Measurements from ENCODE around the gene AP4E1.
"Not testable (repeated sequence)": the region's sequence is repeated elsewhere in the genome, so short reads cannot be mapped to it uniquely, and the experiment has no call there.

AP4E1 gene

DNA sequence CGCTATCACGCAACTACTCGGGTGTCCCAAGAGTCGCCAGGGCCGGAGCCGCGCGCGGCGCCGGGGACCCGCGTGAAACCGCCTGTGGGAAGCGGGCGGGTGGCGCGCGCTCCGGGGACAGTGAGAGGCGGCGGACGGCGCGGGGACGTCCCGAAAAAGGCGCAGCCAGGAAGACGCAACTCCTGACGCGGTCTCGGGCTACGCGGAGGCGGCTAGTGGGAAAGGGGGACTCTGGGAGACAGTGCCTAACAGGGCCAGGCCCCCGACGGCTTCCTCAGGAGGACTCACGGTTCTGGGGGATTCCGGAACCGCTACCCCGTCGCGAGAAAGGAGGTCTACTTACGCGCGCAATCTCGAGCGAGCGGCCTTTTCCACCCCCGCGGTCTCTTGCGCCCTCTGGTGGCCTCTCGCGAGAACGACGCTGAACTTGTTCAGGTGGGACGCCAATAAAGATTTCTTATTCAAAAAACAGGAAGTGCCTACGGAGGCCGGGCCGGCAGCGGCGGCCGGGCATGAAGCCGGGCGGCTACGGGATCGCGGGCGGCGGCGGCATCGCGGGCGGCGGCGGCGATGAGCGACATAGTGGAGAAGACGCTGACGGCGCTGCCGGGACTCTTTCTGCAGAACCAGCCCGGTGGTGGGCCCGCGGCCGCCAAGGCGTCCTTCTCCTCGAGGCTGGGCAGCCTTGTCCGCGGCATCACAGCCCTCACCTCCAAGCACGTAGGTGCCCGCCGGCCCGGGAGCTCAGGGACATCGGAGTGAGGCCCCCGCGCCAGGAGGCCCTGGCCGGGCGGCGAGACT, at the start of gene AP4E1:
Gene AP4E1 (plus strand): TSS at position 475 of the 801 bp plus-strand sequence. CDS start 96 bp downstream, at position 571.
- in situ Hi-C loops (cut with MboI; ENCODE audit: low sequenced_read_pairs): no loop called here

DNA sequence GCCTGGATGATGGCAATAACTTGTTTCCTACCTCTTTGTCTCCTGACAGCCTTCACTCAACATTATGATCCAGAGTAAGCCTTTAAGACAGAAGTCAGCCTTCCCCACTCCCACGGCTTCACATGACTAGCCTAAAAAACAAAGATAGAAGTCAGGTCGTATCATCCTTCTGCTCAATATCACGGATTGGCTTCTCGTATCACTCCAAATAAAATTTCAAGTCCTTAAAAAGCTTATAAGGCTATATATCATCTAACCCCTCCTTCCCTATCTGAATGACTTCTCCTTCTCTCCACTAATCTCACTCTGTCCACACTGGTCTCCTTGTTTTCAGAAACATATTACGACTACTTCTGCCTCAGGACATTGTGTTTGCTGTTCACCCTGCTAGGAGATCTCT, 47.7 kb upstream of the AP4E1 start:
- in situ Hi-C loops (cut with MboI; ENCODE audit: low sequenced_read_pairs): no loop called here

DNA sequence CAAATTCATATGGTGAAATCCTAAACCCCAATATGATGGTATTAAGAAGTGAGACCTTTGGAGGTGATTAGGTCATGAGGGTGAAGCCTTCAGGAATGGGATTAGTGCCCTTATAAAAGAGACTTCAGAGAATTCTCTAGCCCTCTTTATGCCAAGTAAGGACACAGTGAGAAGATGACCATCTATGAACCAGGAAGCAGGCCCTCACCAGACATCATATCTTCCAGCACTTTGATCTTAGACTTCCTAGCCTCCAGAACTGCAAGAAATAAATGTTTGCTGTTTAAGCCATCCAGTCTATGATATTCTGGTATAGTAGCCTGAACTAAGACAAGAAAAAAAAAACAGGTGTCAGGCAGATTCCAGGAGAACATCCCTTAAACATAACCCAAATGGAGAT, 45.9 kb upstream of the AP4E1 start:
- in situ Hi-C loops (cut with MboI; ENCODE audit: low sequenced_read_pairs): no loop called here

DNA sequence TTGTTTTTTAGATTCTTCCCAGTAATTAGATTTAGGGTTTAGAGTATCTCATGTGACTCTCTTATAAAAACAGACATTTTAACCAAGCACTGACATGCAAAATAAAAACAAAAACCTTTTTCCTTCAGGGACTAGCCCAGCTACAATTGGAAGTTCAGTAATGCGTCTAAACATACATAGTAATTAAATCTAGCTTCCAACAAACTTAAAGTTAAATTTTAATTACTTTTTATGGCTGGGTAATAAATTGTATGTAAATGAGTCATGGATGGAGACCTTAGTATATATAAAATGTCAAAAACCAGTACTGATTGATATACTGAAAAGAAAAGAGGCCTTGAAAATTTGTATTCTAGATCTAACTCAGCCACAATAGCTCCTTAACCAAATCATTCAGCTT, 43.6 kb upstream of the AP4E1 start:
- in situ Hi-C loops (cut with MboI; ENCODE audit: low sequenced_read_pairs): no loop called here

DNA sequence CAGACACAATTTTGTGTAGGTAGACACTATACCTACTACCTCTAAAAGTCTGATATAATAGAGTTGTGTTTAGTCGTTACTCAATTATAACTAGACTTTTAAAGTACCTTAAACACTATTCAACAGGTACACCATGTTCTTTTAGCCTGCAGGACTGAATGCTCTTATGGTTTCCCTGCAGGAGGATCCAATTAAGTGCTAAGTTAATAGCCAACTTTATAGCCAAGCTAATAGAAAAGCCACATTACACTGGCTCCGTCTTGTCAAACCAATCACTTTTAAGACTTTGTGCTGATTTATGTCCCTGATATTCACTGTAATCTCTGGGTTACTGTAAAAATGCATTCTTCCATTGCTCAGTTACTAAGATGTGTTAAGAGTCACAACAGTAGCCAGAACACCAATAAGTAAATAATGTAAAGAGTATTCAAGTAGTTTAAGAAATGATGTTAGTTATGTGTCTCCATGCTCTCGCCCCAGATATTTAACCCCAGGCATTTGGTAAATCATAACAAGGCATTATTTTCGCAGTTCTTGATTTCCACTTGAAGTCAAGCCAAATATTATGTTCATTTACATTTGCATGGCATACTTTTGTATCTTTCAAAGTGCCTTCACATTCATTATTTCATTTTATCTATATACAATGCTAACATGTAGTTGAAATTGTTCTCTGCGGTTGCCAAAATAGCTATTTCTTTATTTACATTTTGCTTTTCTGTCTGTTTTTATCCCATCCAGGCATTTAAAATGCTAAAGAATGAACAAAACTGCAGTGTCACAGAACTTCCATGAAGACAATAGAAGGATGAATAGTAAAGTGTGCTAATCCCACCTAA, 42.7 kb upstream of the AP4E1 start:
- in situ Hi-C loops (cut with MboI; ENCODE audit: low sequenced_read_pairs): no loop called here

DNA sequence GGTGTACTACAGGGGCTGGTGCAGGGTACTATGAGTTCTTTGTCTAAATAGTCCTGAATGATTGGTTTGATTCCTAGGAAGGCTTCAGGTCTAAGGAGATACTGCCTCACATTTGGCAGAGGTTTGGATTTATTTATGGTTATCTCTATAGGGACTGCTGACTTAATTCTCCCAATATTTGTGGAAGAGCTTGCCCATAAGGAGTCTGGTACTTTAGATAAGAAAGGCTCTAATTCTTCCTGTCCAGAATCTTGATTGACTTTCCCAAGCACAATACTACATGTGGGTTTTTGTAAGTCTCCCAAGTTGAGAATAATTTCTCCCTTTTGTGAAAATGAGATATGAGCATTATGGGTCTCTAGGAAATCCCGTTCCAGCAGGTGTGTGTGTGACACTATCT, 36.7 kb upstream of the AP4E1 start:
- in situ Hi-C loops (cut with MboI; ENCODE audit: low sequenced_read_pairs): no loop called here

DNA sequence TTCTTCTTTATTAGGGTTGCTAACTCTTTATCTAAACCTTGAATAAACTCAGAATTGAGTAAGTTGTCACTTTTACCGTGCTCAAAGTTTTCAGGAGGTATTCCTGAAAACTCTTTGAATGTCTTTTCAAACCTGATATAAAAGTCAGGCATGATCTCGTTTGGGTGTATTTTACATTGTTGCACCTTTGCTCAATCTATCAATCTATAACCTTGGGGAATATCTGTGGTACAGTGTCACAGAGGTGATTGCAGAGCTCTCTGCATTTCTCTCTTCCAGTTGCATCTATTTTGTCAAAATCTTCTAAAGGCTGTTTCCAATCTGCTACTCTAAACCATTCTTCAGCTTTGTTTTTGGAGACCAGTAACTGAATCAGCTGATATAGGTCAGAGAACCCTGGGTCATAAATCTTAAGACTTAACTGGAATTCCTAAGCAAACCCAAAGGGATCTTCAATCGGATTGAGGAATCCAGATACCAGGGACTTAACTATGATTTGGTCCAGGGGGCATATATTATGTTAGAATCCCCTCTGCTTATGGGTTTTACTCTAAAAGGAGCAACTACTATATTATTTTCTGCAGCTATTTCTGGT, 35.6 kb upstream of the AP4E1 start:
- in situ Hi-C loops (cut with MboI; ENCODE audit: low sequenced_read_pairs): no loop called here

DNA sequence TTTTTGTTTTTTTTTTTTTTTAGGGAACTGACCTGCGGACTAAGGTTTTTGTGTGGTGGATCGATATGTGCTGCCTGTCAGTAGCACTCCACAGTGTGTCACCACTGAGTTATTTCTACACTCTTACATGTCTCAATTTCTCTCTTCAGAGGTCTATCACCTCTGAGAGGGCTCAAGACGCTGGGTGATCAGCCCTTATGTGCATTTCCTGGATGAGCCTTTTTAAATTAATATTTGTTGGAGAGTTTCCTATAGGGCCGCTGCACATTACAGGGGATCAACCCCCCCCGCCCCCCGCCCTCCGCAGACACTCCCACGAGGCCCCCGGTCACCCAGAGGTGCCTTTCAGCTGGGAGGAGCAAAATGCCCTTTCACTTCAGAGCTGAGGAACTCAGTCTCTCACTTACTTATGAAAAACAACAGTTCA, 34.5 kb upstream of the AP4E1 start:
- in situ Hi-C loops (cut with MboI; ENCODE audit: low sequenced_read_pairs): no loop called here

DNA sequence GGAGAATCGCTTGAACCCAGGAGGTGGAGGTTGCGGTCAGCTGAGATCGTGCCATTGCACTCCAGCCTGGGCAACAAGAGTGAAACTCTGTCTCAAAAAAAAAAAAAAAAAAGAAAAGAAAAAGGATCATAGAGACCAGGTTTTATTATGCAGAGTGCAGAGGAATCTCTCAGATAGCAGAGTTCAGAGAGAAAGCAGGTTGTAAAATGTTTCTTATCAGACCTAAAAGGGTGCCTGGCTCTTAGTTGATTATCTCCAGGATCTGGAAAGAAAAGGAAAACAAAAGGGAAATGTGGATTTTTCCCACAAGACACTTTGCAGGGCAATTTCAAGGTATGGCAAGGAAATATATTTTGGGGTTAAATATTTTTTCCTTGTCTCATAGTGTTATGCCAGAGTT, 33.2 kb upstream of the AP4E1 start:
- in situ Hi-C loops (cut with MboI; ENCODE audit: low sequenced_read_pairs): not testable (repeated sequence)

DNA sequence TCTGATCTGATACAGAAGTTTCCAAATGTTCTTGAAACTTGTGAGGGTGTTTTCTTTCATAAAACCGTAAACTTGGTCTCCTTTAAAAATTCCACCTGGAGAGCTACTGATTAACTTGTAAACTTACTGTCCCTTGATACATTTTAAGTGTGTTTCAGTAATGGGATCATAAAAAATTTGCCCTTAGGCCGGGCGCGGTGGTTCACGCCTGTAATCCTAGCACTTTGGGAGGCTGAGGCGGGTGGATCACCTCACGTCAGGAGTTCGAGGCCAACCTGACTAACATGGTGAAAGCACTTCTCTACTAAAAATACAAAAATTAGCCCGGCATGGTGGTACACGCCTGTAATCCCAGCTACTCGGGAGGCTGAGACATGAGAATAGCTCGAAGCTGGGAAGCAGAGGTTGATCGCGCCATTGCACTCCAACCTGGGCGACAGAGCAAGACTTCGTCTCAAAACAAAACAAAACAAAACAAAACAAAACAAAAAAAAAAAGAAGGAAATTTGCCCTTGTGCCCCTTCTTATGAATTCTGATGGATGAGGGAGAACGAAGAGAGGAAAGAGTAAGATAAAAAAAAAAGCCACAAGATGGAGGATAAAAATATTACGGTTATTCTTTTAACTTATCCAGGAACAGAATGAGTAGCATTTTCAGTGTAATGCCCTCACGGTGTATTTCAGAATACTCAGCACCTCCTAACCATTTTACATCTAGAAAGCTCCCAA, 32.1 kb upstream of the AP4E1 start:
- in situ Hi-C loops (cut with MboI; ENCODE audit: low sequenced_read_pairs): no loop called here

DNA sequence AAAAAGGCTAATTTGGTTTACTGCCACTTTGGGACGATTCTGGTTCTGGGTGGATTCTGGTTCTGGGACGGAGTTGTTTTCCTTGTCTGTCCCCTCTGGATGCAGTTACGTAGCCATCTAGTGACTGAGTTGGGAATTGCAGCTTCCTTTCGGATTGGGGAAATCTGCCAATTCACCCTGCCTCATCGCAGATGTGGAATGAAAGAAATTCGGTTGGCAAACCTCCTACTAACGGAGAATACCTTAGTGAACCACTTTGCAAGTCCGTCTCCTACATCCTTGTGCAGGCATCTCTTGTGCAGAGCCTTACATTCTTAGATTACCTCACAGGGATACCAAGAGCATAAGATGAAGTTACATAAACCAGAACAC, 31.5 kb upstream of the AP4E1 start:
- in situ Hi-C loops (cut with MboI; ENCODE audit: low sequenced_read_pairs): no loop called here

DNA sequence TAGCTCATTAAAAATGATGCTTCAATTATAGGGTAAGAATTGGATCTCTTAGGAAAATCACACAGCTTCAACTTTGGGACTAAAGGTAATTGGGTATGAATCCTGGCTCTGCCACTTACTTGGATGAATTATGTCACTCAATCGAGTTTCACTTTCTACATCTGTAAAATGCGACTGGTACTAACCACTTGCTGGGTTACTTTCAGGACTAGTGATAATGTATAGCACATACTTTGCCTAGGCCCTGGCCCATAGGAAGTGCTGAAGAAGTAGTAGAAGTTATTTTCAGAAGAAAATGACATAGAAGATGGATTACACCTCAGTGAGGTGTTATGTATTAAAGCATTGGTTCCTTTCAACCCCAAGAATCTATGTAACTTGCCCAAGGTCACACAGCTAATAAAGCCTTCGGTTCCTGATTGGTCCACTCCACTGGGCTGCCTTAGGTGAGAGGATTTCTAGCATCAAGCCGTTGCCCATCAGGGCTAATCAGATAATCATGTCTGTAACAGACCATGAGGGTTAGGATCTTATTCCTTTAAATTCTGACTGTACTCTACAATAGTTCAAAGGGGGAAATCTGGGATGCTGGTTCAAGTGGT, 29.4 kb upstream of the AP4E1 start:
- in situ Hi-C loops (cut with MboI; ENCODE audit: low sequenced_read_pairs): no loop called here

DNA sequence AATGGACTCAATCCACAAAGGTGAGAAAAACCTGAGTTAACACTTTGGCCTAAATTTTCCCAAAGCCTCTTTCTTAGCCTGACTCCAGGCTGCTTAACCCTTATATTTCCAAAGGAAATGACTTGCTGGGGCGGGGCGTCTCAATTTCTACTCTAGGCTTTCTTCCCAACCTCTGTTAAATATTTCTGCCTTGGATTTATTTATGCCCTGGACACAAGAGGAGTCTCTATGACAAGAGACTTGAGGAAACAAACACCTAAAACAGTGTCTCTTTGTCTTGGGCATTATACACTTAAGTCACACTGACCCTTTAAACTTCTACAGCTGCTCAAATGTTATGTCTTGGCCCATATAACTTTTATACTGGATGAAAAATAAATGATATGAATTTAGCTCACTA, 28.3 kb upstream of the AP4E1 start:
- in situ Hi-C loops (cut with MboI; ENCODE audit: low sequenced_read_pairs): loop anchor here (10.0 kb wide), 1 partner anchor 195 kb away; the partner anchor contains the start of gene TRPM7

DNA sequence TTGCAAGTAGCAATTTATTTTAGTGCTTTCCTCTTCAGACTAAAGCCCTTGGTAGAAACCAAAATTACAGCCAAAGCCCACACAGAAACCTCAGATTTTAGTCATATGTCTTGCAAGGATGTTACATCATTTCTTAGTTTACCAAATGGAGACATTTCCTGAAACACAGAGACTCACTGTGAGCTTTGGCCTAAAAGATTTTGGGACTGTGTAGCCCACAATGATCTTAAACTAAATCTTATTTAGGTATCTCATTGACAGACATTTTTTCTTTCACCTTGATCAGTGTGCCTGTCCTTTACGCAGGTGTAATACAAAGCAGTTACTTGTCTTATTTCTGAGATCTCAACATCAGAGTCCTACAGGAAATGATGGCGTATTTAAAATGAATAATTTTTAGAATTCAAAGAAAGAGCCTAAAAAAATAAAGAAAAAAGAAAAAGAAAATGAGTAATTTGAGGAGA, 27.8 kb upstream of the AP4E1 start:
- in situ Hi-C loops (cut with MboI; ENCODE audit: low sequenced_read_pairs): loop anchor here (10.0 kb wide), 1 partner anchor 196 kb away; the partner anchor contains the start of gene TRPM7

DNA sequence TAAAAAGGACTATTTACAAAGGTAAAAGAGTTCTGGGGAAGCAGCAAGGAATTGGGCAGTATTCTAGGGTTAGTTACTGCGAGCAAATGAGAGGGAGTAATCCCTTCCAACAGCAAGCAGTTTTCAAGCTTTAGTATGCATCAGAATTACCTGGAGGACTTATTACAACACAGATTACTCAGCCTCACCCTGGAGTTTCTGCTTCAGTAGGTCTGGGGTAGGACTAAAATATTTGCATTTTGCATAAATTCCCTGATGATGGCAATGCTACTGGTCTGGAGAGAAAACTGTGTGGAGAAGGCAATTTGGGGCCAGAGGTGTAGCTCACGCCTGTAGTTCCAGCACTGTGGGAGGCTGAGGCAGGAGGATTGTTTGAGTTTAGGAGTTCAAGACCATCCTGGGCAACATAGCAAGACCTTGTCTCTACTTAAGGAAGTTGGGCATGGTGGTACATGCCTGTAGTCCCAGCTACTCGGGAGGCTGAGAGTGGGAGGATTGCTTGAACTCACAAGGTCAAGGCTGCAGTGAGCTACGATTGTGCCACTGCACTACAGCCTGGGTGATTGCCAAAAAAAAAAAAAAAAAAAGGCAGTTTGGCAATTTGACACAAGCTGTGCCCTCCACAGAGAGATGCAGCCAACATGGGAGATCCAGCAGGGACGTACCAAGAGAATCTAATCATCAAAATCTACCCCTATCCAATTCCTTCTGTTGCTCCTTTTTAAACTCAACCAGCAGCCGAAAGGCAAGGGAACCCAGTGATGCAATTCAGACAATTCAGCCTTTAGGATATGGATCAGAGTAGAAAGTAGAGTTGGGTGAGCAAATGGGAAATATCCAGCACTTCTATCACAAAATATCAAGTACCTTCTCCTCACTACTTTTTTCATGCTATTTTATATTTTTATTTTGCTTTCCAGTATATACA, 27.1 kb upstream of the AP4E1 start:
- in situ Hi-C loops (cut with MboI; ENCODE audit: low sequenced_read_pairs): loop anchor here (10.0 kb wide), 1 partner anchor 197 kb away; the partner anchor contains the start of gene TRPM7

DNA sequence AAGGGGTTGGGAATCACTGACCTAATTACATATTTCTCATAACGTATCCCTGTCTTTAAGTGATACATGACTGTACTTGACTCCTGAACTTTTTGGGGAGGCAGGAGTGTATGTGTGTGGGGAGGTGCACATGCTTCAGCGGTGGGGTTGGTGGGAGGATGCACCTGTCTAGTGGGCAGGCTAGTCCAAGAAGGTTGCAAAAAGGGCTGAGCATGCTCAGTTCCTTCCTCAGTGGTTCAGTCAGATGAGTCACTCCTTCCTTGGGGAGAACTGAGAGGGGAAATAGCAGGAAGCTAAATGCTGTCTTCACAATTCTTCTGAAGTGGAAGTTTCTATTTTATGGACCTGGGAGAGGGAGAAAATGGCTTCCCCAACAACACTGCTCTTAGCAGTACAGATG, 24.6 kb upstream of the AP4E1 start:
- in situ Hi-C loops (cut with MboI; ENCODE audit: low sequenced_read_pairs): loop anchor here (10.0 kb wide), 1 partner anchor 199 kb away; the partner anchor contains the start of gene TRPM7

DNA sequence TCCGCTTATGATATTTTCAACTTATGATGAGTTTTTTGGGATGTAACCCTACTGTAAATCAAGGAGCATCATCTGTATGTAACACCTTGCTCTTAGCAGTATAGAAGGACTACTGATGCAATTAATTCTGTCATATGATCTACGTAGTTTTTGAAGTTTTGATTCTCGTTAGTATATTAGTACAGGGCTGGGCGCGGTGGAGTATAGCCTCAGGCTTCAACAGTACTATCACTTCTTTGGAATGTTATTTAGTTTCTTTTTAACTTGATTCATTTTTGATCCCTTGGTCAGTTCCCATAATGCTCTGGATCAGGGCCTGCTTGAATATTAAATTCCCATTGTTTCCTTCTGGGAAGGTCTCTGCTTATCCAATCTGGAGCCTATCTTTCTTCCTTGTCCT, 23.9 kb upstream of the AP4E1 start:
- in situ Hi-C loops (cut with MboI; ENCODE audit: low sequenced_read_pairs): loop anchor here (10.0 kb wide), 1 partner anchor 200 kb away; the partner anchor contains the start of gene TRPM7

DNA sequence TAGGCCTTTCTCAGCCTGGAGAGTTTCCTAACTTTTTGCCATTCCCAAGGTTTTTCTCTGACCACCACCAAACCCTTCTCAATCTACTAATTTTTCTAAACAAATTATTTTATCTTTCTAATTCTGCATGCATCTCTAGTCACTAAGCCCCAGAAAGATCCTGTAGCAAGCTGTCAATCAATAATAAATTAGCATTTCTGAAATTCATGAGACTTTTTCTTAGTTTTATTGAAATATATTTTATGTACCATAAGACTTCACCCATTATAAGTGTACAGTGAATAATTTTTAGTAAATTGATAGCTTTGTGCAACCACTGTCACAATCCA, 22.4 kb upstream of the AP4E1 start:
- in situ Hi-C loops (cut with MboI; ENCODE audit: low sequenced_read_pairs): loop anchor here (10.0 kb wide), 1 partner anchor 201 kb away; the partner anchor contains the start of gene TRPM7
